Embryonic facial prominence (tissue), 1 donor: ENCODE measurements around the gene PPT2.

Experiments
- DNase-seq: peaks from one replicate; pipeline ENCODE4 v3.0.0-alpha.2; 2016; ENCODE audit errors: extremely low spot score

PPT2 gene

DNA sequence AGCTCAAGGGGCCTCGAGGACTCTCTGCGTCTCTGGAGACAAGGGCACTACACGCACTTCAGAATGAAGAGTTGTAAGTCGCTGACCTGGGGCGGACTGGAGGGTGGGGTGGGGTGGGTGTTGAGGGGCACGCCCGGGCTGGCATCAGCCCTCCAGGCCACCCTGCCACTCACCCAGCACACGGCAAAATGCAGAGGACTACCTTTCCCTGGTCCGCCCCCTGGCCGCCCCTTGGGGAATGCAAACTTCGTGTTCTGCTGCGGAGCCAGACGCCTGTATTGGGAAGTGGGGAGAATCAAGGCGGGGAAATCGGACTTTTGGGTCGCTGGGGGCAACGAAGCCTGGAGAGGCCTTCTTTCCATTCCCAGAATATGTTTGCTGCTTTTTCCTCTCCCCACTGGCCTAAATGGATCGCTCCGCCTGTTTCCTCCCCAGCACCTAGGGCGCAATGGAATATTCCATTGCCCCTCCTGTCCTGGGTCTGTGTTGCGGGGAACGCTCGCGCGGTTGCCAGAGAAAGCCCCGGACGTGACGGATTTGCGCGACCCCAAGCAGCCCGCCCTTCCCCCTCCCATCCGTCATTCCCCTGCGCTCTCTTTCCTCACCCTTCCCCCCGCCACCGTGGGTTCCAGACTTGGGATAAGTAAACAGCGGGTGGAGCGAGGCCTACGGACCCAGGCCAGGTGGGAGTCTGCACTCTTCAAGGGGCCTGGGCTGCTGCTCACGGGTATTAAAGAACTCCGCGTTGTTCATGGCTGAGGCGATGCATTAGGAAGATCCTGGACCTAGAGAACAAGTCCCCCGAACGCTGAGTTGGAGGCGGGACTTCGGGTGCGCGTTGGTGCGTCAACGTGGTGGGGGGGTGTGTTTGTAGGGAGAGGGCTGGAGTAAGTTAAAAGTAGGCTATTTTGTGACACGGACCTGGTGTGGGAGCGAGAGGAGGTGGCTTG lies at the start of gene PPT2:
PPT2 (plus strand) TSS at position 578 of the 950 bp plus-strand sequence. CDS start 454 bp downstream, outside the sequence.
- peak; percentile 94 for DNase-seq

GRCh38 chr6:32105433-32105832 lies 48.5 kb upstream of the PPT2 start:
- DNase-seq = no peak

- no peak for DNase-seq
Observed at GRCh38 chr6:32107406-32107805, 46.5 kb upstream of the PPT2 start.

GRCh38 chr6:32108094-32108627 lies 45.8 kb upstream of the PPT2 start:
- DNase-seq = no peak

DNA sequence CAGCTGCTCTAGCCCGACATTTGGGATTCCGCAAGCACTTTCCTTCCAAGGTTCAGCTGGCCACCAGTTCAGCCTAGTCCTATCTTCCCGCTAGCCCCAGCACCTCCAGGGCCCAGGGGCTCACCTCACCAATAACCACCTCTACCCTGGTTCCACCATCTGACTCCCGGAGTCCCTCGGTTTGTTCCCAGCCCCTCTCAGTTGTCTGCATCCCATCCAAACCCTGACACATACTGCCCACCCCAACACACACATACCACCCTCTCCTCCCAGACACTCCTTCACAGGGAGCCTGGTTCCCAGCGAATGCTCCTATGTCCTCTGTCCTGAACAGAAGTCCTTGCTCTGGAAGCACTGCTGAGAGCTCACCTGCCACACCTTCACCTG lies 45.2 kb upstream of the PPT2 start:
- DNase-seq = no peak

DNA sequence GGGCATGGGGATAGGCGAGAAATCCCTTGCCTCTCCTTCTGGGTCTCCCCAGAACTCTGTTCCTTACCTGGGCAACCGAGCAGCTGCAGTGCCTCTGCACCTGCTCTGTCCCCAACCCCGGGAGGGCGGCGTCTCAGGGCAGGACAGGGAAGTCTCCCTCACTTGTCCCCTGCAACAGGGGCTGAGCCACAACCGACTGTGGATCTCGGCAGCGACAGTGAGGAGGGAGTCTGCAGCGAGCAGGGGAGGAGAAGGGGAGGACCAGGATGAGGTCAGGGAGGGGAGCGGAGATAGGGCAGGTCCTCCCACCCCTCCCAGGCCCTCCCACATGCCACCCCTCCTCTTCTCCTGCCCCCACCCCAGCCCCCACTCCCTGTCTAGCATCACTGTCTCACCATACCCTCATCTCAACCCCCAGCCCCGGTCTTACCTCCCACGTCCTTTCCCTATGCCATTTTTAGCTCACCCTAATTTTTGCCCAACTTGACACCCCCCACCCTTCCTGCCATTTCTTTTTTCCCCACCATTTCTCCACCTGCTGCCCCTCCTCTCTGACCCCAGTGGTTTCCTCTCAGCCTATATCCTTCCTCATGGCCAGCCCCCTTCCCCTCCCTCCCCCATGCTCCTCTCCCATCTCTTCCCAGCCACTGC lies 44.7 kb upstream of the PPT2 start, which contains the start of gene TNXB:
TNXB (minus strand) TSS at position 225 of the 651 bp plus-strand sequence. CDS start 11,140 bp downstream, outside the sequence.
- no peak for DNase-seq

DNA sequence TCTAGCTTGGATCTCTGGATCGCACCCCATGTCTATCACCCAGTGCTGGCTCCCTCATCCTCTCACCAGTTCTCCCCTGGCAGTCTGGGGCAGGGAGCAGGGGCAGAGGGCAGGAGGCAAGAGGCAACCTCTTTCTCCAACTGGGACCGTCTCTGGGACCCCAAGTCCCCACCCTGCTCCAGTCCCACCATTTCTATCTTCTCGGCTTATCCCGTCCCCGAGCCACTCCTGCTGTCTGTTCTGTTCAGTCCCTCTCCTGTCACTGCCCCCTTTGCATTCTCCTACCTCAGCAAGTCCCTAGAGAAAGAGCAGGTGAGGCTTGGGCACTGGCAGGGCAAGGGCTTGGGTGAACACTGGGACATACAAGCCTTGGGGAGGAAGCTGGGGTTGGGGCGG lies 44.2 kb upstream of the PPT2 start:
- DNase-seq = no peak

GRCh38 chr6:32110632-32111031 lies 43.3 kb upstream of the PPT2 start:
- DNase-seq = no peak

DNA sequence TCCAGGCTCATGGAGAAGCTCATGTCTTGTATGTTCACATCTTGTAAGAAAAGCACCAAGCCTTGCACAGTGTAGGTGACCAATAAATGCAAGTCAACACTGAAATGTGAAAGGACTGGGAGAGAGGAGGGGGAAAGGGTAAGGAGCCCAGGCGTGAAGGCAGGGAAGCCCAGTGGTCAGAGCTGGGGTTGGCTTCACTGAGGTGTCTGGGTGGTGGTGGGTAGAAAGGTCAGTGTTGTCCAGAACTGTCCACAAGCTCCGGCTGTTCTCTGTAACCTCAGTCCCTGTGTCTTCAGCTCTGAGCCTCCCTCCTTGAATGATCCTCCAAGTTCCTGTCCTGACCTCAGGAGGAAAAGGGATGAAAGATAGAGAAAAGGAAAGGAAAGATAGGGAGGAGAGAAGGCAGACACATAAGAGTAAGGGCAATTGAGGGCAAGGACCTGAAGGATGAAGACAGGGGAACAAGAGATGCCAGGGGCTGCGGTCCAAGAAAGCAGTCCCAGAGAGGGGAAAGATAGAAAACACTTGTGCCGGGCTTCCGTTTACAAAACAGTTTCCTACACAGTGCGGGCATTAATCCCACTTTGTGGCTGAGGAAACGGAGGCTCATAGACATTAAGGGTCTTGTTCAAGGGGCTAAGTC lies 42.4 kb upstream of the PPT2 start:
- no peak for DNase-seq

DNA sequence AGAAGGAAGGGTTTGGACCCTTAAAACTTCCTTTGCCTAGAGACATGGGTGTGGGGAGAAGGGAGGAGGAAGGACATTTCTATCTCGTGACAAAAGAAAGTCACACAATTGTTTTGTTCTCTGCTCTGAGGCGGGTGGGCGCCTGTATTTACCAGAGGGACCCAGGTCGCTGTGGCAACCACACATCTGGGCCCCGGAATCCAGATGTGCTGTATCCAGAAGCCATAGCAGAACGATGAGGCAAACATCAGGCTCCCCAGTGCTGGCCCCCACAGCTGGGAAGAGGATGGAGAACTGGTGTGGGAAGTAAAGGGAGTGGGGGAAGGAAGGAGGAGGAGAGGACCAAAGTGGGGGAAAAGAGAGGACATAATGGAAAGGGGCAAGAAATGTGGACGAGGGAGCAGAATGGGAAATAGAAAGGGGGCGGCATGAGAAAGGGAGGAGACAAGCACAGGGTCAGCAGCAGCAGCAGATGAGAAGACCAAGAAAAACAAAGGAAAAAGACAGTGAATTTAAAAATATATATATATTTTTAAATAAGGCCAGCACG lies 41.4 kb upstream of the PPT2 start:
- DNase-seq = no peak

DNA sequence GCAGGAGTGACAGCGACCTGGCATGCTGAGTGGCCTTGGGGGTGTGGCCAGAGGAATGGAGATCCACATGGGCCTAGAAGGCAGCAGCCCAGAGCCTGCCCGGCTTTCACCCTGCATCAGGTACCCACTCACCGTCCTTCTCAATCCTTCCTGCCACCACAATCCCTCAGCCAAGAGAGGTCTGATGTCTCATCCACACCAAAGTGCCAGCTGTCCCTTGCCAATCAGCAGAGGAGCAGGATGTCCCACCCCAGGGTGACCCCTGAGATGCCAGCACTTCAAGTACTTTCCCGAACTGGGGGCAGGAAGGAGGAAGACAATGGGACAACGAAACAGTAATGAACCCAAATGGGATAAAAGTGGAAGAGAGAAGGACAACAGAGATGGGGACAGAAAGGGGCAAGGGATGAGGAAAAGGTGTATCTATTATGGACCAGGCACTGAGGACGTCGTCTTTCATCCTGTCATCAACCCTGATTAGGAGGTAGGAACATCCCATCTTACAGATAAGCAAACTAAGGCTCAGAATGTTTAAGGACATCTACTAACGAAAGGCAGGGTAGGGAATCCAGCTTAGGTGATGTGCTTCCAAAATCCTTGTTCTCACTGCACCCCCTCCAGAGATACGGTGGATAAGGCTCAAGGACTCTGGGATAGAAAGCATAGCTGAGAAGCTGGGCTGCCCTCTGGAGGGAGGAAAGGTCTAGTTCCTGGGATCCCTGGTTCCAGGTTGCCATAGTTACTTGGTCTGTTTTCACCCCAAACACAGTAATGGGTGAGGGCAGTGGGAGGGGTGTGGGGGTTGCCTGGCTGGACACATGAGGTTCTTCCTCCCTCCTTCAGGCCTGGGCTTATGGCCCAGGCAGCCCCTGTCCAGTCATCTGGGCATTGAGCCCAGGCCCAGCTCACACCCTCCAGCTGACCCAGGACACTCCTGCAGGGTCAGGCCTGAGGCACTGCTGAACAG lies 40.3 kb upstream of the PPT2 start:
- DNase-seq = no peak

DNA sequence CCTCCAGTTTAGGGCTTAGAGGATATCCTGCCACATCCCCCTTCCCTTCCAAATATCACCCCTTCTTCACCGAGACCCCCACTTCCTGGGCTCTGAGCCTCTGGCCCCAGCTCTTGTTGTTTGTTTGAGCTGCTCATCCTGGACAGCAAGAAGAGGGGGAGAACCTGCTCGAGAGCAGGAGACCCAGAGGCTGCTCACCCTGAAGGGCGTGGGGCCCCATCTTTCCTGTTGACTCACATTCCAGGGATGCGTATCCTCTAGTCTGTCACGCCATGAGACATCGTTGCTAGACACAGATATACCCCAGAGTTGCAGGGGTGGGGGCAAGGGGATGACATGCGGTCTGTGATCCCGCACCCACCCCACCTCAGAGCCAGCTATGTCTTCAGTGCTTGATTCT lies 39.1 kb upstream of the PPT2 start:
- DNase-seq = no peak

GRCh38 chr6:32115623-32116022 lies 38.3 kb upstream of the PPT2 start:
- DNase-seq = no peak

DNA sequence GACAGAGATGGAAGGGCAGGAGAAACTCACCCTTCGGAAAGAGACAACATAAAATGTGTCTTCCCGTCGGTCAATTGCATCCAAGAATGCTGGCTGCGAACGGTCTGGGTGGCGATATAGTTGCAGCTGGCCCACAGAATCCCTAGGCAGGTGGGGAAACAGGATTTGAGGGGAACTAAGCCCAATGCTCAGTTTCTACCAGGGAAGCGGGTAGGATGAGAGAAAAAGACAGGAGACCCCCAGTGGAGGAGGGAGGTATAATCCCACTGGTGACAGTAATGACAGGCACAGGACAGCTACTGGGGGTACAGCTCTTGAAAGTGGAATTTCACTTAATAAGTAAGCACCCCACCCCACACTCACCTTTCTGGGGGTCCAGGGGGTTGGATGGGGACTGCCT lies 37.3 kb upstream of the PPT2 start:
- DNase-seq = no peak

DNA sequence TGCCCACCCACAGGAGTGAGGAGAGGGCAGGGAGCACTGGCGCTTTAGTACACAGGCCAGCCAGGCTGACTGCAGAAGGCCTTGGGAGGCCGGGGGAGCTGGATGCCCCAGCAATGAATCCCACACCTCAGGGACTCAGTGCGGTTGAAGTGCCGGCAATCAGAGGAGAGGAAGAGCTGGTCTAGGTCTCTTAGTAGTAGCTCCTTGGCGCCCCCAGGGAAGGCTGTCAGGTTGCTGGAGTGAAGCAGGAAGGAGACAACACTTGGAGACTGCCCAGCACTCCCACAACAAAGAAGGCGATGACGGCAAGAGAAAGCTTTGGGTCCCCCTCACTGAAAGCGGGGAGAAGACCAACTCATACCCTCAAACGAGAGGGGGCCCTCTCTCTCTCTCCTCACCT lies 36.5 kb upstream of the PPT2 start:
- DNase-seq = no peak

DNA sequence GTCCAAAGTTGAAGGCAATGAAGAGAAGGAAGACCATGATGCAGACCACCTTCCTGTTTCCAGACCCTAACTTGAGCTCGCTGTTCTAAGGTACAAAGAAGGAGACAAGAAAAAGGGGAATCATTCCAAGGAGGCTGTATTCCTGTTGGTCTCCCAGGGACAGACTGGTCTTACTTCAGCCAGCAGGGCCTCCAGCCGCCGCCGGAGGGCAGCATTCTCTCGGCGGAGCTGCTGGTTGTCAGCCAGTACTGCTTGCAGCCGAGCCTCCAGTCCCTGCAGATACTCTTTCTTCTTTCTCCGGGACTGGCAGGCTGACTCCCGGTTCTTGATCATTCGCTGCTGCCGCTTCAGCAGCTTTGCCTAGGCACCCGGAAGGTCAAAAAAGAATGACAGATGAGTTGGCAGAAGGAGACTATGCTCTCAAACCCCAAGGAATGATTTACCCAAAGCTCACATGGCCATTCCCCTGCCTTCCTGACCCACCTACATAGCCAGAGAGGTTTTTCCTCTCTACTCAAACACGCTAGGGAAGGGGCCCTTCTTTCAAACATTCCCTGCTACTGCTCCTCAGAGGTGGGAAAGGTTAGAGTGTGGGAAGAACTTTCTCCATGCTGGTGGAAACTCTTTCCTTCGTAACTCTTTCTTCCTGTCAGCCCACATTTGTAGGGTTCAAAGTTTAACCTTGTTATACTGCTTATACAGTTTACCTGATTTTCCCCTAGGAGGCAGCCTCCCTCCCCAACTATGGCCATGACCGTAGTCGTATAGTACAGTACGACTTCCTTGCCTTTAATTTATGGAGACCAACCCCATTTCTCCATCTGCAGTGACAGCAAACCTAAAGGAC lies 34.9 kb upstream of the PPT2 start:
- DNase-seq = peak; percentile 83

GRCh38 chr6:32120573-32121059 lies 33.3 kb upstream of the PPT2 start:
- DNase-seq = no peak

DNA sequence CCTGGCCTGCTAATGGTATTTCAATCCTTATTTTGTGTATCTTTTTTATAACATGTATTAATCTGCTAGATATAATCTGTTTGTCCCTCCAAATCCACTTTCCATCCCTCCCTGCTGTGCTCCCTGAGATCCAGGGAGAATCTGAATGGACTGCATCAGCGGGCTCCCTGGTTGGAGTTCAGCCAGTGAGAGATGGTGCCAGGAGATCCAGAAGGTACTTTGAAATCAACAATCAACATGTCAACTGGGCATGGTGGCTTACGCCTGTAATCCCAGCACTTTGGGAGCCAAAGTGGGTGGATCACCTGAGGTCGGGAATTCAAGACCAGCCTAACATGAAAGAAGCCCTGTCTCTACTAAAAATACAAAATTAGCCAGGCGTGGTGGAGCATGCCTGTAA lies 30.3 kb upstream of the PPT2 start:
- no peak for DNase-seq

- DNase-seq = no peak
Observed at GRCh38 chr6:32126880-32127279, 27.1 kb upstream of the PPT2 start.

GRCh38 chr6:32127409-32127716 lies 26.6 kb upstream of the PPT2 start:
- no peak for DNase-seq
